Suprapubic skin (tissue), 3 donors: ENCODE measurements around the gene MTCL1.

ENCODE experiments used
- CTCF ChIP-seq, 2 donors: fragments of 200-600 bp in 1 of 2; fragments of 450-650 bp in 1 of 2; sonication (generic) in 1 of 2; IDR thresholded peaks; one replicate each; pipeline ENCODE4 v1.5.1; 2016 to 2019; ENCODE audit warnings: antibody characterized with exemption in 2 of 2, mild to moderate bottlenecking in 1 of 2, moderate library complexity in 1 of 2
- POLR2AphosphoS5 ChIP-seq, 3 donors: sonication (generic); formaldehyde crosslinking; IDR thresholded peaks; one replicate each; pipeline ENCODE4 v1.6.1; 2017; ENCODE audit warnings: antibody characterized with exemption in 3 of 3

- no peak for TF ChIP-seq CTCF (IDR thresholded peaks at IDR 0.05)
- TF ChIP-seq POLR2AphosphoS5 (IDR thresholded peaks at IDR 0.05), result no peak
These were observed 133.9 kb downstream of the MTCL1 start for GRCh38 chr18:8839281-8839680.
